GM18907 (cell line): ENCODE results near the gene NDRG4.
A peak's percentile ranks its signal among the peaks of the same experiment; 100 is the strongest.
"Not testable (repeated sequence)": the region's sequence is repeated elsewhere in the genome, so short reads cannot be mapped to it uniquely, and the experiment has no call there.

ENCODE experiments used
- ATAC-seq: cut with Tn5 transposase; IDR thresholded peaks from one replicate; pipeline ENCODE4 v1.9.1; 2021; ENCODE audit warnings: mild to moderate bottlenecking, moderate library complexity; ENCODE audit not compliant: unreplicated experiment

The NDRG4 gene

DNA sequence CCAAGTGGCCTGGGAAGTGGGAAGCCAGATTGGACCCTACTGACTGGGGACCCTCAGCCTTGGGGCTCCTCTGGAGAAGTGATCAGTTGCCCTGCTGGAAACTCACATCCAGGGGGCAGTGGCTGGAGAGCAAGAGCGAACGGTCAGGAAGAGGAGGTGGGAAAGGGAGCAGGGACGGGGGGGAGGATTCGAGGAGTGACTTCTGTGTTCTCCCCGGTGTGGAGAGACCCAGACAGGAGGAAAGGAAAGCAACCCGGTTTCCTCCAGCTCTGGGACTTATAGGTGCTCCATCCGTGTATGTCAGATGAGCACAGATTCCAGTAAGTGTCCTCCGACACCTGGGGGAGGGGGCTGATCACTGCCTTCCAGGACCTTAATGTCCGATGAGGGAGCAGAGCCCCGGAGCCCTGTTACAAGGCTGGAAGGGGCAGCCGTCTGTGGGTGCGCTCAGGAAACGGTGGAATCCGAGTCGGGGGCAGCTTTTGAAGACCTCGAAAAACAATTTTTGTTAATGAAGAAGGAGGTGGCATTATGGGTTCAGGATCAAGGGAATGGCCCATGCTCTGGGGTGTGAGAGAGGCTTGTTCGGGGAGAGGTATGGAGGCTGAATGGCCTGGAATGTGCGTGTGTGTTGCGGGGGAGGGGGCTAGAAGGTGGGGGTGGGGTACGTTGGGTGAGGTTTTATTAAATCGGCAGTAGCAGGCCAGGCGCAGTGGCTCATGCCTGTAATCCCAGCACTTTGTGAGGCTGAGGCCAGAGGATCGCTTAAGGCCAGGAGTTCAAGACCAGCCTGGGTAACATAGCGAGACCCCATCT lies 34.8 kb upstream of the NDRG4 start:
- no peak for ATAC-seq

DNA sequence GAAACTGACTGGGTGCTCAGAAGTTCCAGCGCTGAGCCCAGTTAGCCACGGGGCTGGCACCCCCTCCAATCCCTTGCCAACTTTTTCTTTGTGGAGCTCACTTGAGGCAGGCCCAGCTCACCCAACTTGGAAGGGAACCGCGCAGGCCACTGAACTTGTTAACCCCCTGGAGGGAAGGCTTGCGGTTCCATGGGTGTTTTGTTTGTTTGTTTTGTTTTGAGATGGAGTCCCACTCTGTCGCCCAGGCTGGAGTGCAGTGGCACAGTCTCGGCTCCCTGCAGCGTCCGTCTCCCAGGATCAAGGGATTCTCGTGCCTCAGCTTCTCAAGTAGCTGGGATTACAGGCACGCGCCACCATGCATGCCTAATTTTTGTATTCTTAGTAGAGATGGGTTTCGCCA lies 34.1 kb upstream of the NDRG4 start:
- ATAC-seq = no peak

DNA sequence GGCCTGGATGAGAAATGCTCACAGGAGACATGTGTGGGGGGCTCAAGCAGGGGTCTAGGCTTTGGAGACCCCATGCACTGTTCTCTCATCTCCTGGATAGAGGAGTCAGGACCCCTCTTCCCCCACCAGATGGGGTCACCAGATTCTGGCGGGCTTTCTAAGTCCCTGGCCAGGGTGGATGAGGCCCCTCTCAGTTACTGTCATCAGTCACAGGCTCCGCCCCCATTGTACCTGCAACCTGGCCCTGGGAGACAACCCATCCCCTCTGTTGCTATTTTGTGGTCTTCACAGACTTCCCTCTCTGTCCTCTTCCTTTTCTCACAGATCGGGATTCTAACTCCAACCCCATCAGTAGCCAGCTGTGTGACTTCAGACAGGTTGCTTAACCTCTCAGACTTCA lies 33.5 kb upstream of the NDRG4 start:
- no peak for ATAC-seq

DNA sequence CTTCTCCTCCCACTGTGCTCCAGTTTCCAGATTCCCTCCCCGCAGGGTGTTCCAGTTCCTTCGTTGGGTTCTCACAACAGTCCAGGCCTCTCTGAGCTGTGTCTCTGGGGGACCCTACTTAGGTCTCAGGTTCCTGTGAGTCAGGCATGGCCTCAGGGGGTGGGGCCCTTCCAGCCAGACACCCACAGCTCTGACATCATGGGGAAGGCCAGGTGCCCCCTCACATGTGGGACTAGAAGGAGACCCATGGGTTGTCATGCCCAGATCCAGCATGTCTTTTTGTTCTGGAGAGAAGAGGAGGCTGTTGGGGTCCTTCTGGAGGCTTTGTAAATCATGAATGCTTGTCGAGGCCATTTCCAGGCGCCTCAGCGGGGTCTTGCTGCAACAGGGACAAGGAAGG lies 32.0 kb upstream of the NDRG4 start:
- ATAC-seq = no peak

DNA sequence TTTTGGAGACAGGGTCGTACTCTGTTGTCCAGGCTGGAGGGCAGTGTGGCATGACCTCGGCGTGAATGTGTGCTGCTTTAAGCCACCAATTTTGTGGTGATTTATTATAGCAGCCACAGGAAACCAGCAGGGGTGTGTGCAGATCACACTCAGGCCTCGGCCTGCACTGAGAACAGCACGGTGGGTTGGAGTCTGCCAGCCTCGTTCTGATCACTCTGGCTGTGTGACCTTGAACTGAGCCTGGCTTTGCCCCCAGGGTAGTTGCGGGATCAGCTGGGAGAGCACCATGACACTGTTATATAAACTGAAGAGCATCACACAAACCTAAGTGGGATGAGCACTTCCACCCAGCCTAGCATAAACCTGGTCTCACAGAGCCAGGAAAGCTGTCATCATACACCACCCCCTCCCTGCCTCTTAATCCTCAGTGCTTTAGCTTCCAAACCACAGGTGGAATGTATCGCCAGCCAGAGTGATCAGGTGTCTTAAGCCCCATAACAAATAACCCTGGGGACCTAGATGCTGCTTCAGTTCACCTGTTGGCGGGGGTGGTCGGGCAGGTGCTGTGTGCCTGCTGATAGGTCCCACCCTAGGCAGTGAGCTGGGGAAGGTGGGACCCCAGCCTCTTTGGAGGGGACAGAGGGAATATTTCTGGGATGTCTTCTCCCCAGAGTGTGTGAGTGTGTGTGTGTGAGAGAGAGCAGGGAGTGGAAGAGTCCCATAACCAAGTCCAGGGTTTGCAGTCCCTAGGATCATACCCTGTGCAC lies 28.6 kb upstream of the NDRG4 start:
- no peak for ATAC-seq

DNA sequence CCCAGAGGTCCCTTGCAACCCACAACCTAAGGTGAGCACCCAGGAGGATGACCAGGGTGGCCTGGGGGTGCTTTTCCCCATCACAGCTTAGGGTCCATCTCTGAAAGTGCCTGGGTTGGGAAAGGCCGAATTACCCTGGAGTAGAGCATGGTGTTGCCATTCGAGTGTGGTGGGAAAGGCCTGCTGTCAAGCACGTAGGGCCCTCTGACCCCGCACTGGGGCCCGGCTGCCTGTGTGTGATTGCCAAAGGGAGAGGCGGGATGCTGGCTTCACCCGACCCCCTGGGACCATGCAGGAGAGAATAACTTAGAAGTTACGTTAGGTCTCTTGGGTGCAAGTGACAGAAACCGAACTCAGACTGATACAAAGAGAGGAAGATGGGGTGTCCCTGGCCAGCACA lies 27.7 kb upstream of the NDRG4 start:
- no peak for ATAC-seq

DNA sequence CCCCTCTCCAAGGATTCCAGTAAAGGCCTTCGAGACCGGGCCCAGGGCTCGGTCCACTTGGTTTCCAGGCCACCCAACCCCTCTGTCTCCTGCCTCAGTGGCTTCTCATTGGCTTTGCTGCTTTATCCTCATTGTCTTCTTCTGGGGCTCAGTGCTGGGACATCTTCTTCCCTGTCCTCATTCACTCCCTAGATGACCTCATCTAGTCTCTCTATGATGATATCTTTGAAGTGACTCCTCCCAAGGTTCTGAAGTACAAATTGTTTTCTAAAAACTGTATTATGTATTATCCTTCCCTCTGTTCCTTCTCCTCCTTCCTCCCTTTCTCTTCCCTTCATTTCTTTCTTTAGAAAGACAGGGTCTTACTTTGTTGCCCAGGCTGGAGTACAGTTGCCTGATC lies 27.1 kb upstream of the NDRG4 start:
- no peak for ATAC-seq

DNA sequence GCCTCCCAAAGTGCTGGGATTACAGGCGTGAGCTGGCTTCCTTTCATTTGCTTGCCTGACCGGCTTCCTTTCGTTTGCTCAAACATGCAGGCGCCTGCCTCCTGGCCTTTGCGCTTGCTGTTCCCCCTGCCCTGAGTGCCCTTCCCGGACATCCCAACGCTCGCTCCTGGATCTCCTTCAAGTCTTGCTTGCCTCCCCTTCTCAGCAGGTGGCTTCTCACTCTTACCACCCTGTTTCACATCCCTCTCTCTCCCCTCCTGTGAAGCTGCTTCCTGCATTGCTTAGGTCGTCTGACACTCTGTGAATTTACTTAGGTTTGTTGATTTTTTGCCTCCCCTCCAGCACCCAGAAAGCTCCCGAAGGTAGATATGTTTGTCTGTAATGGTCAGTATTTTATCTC lies 25.6 kb upstream of the NDRG4 start:
- ATAC-seq = no peak

DNA sequence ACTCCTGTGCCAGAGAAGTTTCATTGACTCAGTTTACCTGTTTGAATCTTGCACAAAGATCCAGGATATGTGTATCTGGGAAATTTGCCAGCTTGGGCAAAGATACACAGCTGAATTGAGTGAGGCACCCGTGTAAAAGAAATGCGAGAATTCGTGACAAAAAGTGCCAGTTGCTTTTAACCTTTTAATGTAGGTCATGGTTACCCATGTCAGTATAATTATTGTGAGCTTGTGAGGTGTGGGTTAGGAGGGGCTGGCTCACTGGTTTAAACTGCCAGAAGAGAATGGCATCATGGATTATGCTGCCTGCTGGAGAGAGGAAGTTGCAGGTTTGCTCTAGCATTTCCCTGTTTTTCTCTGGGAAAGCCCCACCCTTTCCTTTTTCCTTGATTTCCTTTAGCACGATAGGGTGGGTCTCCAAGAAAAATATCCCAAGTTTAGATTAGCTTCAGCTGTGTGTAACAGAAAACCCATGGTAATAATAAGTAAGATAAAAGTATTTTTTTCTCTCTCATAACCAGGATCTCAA lies 24.8 kb upstream of the NDRG4 start:
- no peak for ATAC-seq

DNA sequence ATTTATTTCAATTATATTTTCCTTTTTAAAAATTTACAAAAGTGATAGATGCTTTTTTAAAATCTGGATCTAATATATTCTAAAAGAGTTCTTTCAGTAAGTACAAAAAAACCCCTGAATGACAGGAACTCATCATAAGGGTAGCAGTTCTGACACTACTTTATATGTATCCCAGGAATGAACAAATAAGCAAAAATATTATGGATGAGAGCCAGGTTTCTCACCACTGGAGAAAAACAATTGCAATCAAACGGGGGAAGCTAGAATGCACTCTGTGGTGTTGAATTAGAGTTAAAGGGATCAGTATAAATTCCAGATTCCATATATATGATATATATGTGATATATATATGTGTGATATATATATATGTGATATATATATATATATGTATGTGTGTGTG lies 23.2 kb upstream of the NDRG4 start:
- no peak for ATAC-seq

DNA sequence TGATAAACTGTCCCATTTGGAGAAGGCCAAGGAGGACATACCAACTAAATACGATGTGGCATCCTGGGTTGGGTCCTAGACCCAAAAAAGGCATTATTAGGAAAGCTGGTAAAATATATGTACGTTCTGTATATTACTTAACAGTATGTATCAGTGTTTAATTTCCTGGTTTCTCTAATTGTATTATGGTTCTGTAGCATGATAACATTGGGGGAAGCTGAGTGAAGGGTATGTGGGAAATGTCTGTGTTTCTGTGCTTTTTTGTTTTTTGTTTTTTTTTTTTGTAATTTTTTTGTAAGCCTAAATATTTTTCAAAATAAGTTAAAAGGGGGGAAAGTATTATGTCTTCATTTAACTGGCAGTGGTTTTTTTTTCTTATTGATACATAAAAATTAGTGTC lies 21.5 kb upstream of the NDRG4 start:
- ATAC-seq = no peak

DNA sequence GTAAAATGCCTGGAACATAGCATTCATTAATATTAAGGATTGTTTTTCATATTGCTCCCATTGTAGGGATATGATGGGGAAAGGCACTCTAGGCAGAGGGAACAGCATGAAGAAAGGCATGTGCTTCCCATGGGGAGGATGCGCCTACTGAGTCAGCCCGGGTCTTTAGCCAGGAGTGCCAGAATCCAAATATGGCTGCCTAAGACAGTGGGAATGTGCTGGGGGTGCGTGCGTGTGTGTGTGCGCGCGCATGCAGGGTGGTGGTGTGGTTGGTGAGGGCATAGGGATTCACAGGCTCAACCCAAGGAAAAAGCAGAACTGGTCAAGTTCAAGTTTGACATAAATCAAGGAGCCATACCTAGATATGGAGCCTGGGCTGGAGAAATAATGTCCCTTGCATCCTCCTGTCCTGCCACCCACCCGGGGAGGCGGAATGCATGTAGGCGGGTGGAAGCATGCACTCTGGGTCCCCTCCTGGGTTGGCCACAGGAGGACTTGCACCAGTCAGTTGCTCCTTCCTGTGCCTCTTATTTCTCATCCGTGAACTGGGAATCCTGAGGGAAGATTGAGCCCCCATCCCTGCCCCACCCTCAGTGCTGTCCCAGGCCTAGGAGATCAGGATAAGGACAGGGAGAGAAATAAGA lies 18.6 kb upstream of the NDRG4 start:
- no peak for ATAC-seq

DNA sequence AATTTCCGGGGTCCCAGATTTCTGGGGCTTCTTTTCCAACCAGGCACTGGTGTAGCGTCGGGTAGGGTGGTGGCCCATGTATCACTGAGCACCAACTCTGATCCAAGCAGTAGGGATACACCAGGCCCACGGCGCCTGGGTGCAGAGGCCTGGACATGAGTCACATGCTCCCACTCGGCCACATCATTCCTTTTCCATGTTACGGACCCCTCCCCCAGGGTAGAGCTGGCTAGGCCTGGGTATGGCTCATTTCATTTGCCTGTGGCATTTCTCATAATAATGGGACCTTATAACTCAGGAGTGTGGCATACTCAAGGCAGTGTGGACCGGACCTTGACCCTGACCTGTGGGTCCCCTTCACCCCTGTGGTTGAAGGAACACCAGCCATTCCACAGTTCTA lies 18.0 kb upstream of the NDRG4 start:
- no peak for ATAC-seq

DNA sequence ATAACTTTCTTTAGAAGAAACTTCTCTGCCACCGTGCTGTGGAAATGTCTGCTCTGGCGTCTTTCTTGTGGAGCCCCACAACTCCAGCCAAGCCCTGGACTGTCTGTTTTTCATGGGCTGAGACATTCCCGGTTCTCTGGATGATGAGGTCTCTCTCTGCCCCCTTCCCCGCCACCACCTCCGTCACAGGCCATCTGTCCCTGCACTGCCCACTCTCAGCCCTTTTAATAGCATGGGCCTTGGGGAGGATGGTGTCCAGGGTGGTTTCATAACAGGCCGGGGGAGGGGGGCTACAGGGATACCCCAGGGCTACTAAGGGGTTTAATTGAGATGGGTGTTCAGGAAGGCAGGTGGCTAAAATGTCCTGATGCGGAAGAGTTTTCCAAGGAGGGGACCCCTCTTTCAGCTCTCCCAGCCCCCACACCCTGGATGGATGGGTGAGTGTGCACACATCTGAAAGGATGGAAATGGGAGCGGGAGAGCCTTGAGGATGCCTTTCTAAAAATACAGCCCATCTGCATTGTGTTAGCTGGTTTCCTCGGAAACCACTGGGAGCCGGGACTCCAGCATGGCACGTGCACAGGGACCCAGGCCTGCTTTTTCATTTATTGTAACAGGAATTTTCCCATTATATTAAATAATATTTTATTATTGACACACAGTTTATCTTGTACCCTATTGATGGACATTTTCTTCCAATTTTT lies 14.6 kb upstream of the NDRG4 start:
- ATAC-seq = no peak

DNA sequence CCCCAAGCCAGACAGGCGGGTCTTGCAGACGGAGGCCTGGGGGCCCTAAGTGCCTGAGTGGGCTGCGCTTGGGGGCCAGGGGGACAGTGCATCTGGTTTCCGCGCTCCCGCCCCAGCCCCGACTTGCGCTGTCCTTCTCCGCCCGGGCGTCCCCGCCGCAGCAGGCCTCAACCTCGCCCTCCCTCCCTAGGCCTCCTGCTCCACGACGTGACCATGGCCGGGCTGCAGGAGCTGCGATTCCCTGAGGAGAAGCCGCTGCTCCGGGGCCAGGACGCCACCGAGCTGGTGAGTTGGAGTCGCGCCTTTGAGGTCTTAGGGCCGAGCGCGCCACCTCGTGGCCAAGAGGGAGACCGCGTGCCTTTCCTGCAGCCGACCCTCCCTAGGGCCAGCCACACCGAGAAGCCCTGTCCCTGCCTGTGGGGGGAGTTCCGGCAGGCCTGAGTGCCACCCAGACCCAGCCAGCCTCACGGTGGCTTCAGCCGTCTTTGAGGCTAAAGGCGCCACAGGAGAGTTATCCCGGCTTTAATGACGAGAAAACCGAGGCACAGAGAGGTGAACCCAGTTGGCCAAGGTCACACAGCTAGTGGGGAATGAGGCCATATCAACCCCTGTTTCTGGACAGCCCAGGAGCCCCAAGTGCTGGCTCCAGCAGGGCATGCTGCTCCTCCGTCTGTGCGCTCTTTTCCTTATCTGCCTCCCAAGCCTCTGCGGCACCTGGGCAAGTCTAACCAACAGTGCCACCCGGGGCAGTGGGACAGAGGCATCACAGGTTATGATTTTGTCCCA lies 12.2 kb upstream of the NDRG4 start:
- ATAC-seq = peak; percentile 86

DNA sequence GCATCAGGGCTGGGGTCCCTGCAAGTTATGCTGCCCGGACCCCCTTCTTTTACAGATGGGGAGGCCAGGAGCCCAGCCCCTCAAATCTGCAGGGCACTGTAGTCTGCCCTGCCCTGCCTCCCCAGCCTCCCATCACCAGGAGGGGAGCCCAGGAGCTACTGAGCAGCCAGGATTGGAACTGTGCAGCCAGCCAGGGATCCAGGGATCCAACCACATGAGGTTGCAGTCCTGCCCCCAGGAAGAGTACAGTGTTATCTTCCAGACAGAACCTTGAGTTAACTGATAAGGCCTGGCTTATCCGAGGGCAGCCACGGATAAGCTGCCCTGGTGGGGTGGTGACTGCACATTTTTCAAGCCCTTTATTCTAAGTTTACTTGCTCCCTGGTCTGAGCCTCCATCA lies 11.4 kb upstream of the NDRG4 start:
- no peak for ATAC-seq

DNA sequence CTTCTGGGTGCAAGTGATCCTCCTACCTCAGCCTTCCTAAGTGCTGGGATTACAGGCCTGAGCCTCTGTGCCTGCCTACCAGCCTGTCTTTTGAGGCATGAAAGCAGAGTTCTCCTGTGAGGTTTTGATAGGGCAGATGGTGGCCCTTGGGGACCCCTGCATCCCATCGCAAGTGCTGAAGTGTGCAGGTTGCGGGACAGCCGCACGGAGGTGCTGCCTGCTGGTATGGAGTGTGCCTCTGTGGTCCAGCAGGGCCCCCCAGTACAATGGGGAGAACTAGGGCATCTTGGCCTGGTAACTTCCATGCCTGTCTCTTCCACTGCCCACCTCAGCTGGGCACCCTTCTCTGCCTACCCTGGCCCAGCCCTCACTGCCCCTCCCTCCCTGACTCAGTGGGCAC lies 9.9 kb upstream of the NDRG4 start:
- ATAC-seq = no peak

DNA sequence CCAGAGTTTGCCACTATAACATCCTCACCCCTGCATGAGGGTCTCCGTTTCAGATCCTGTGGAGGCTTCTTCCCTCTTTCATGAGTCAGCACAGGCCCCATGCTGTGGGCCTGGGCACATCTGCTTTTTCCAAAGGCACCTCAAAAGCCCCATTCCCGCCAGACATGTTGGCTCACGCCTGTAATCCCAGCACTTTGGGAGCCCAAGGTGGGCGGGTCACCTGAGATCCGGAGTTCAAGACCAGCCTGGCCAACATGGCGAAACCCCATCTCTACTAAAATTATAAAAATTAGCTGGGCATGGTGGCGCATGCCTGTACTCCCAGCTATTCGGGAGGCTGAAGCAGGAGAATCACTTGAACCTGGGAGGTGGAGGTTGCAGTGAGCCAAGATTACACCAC lies 9.4 kb upstream of the NDRG4 start:
- ATAC-seq = not testable (repeated sequence)

DNA sequence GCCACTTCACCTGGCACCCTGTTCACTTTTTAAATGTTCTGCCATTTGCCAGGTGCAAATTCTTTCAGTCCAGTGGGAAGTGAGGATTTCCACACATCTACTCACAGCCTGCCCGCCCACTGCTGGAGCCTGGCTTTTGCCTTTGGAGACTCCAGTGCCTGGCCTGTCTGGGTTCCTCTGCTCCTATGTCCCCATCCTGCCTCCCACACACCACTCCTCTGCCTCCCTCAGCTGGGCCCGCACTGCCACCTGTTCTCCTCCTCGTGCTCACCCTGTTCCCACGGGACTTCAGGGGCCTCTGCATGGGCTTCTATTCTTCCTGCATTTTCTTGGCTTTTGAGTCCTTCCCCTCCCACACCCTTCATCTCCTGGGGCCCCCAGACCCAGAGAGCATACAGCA lies 7.9 kb upstream of the NDRG4 start:
- ATAC-seq = no peak

DNA sequence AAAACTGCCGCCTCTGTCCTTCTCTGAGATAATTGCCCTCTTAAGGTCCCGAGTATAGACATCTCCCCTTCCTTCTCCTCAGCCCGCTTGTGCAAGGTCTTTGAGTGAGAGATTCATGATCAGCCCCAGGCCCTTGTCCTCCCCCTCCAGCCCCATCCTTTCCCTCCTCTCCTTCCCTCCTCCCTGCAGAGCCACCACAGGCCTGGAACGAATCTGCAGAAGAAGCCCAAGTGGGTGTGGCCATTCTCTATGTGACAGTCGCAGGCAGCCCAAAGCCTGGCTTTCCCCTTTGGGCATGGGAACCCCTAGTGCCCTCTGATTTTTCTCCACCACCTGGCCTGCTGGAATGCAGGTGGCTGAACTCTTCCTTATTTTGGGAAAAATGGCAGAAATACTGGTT lies 7.2 kb upstream of the NDRG4 start:
- ATAC-seq = no peak
